Measurements from ENCODE around the gene ING1.

ING1 gene

DNA sequence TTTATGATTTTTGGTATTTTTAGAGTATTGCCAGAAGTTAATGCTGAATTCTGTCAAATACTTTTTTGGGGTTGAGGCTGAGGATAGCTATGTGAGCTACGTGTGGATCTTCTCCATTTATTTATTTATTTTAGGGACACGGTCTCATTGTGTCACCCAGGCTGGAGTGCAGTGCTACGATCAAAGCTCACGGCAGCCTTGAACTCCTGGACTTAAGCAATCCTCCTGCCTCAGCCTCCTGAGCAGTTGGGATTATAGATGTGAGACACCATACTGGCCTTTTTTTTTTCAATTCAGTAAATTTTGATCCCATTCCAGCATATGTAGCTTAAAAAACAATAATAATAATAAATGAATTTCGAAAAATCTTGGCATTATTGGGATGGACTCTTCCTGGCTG is 21.1 kb downstream of the ING1 start:
- Histone ChIP-seq H3K36me3 (ENCODE audit: insufficient read depth, low read length) (no peaks in the 10 kb centered on the region), H3K9me2 (replicated peaks; ENCODE audit: low read depth, low read length) (no peaks in the 10 kb centered on the region), H3K27me3 (ENCODE audit: insufficient read depth, low read length, poor library complexity, severe bottlenecking) (no peaks in the 10 kb centered on the region), H3K9ac (ENCODE audit: low read depth, low read length, poor library complexity, severe bottlenecking) (no peak overlapping the region), H3K4me2 (ENCODE audit: low read depth, low read length, poor library complexity, severe bottlenecking) (no peak overlapping the region), H3F3A (ENCODE audit: low read depth) (no peaks in the 10 kb centered on the region), H3K79me2 (ENCODE audit: insufficient read depth, low read length) (no peaks in the 10 kb centered on the region), H4K20me1 (ENCODE audit: insufficient read depth, low read length, poor library complexity, severe bottlenecking) (no peaks in the 10 kb centered on the region), H3K9me3 (ENCODE audit: insufficient read depth, low read depth, low read length) (no peaks in the 10 kb centered on the region), H2AFZ (ENCODE audit: low read length) (no peak overlapping the region), H3K4me3 (ENCODE audit: low read length, poor library complexity, severe bottlenecking) (no peak overlapping the region), H3K4me1 (ENCODE audit: insufficient read depth, low read length, poor library complexity, severe bottlenecking) (no peaks in the 10 kb centered on the region)
- TF ChIP-seq EZH2phosphoT487 (IDR thresholded peaks at IDR 0.05; ENCODE audit: borderline replicate concordance) (no peak), CTCF (conservative IDR thresholded peaks at IDR 0.05; ENCODE audit: low read length) (no peak)

- Histone ChIP-seq H3K79me2 (ENCODE audit: insufficient read depth, low read length) (no peaks in the 10 kb centered on the region), H3K4me1 (ENCODE audit: insufficient read depth, low read length, poor library complexity, severe bottlenecking) (no peaks in the 10 kb centered on the region), H3K9ac (ENCODE audit: low read depth, low read length, poor library complexity, severe bottlenecking) (no peak overlapping the region), H3K27me3 (ENCODE audit: insufficient read depth, low read length, poor library complexity, severe bottlenecking) (no peaks in the 10 kb centered on the region), H3K4me2 (ENCODE audit: low read depth, low read length, poor library complexity, severe bottlenecking) (no peak overlapping the region), H3F3A (ENCODE audit: low read depth) (no peaks in the 10 kb centered on the region), H2AFZ (ENCODE audit: low read length) (no peak overlapping the region), H3K9me2 (replicated peaks; ENCODE audit: low read depth, low read length) (no peaks in the 10 kb centered on the region), H3K4me3 (ENCODE audit: low read length, poor library complexity, severe bottlenecking) (no peak overlapping the region), H3K36me3 (ENCODE audit: insufficient read depth, low read length) (no peaks in the 10 kb centered on the region), H4K20me1 (ENCODE audit: insufficient read depth, low read length, poor library complexity, severe bottlenecking) (no peaks in the 10 kb centered on the region), H3K9me3 (ENCODE audit: insufficient read depth, low read depth, low read length) (0 out of 2 replicates have a peak, but pooled peaks cover 4% of the 10 kb centered on the region)
- TF ChIP-seq CTCF (conservative IDR thresholded peaks at IDR 0.05; ENCODE audit: low read length): no peak
- no peak for TF ChIP-seq EZH2phosphoT487 (IDR thresholded peaks at IDR 0.05; ENCODE audit: borderline replicate concordance)
These were observed 24.1 kb downstream of the ING1 start for GRCh38 chr13:110737555-110737954.

- no peak overlapping the region for H2AFZ ChIP-seq (ENCODE audit: low read length)
- H3K4me1 ChIP-seq (ENCODE audit: insufficient read depth, low read length, poor library complexity, severe bottlenecking): no peaks in the 10 kb centered on the region
- no peaks in the 10 kb centered on the region for H3K27me3 ChIP-seq (ENCODE audit: insufficient read depth, low read length, poor library complexity, severe bottlenecking)
- TF ChIP-seq CTCF (conservative IDR thresholded peaks at IDR 0.05; ENCODE audit: low read length) (no peak), EZH2phosphoT487 (IDR thresholded peaks at IDR 0.05; ENCODE audit: borderline replicate concordance) (no peak)
- H3K4me2 ChIP-seq (ENCODE audit: low read depth, low read length, poor library complexity, severe bottlenecking): no peak overlapping the region
- H3F3A ChIP-seq (ENCODE audit: low read depth): no peaks in the 10 kb centered on the region
- H3K9me2 ChIP-seq (replicated peaks; ENCODE audit: low read depth, low read length): no peaks in the 10 kb centered on the region
- H3K9ac ChIP-seq (ENCODE audit: low read depth, low read length, poor library complexity, severe bottlenecking): no peak overlapping the region
- H3K9me3 ChIP-seq (ENCODE audit: insufficient read depth, low read depth, low read length): peaks cover 14% of the 10 kb centered on the region; the same call in 1 of the 2 replicates
- H3K4me3 ChIP-seq (ENCODE audit: low read length, poor library complexity, severe bottlenecking): no peak overlapping the region
- H3K79me2 ChIP-seq (ENCODE audit: insufficient read depth, low read length): no peaks in the 10 kb centered on the region
- no peaks in the 10 kb centered on the region for H3K36me3 ChIP-seq (ENCODE audit: insufficient read depth, low read length)
- no peaks in the 10 kb centered on the region for H4K20me1 ChIP-seq (ENCODE audit: insufficient read depth, low read length, poor library complexity, severe bottlenecking)
These were observed 30.2 kb downstream of the ING1 start for GRCh38 chr13:110743687-110744086.

All from Loucy (cell line).